Measurements from ENCODE around the gene DCAF10.
"Not testable (repeated sequence)": the region's sequence is repeated elsewhere in the genome, so short reads cannot be mapped to it uniquely, and the experiment has no call there.

- not testable (repeated sequence) for TF ChIP-seq CTCF, POLR2A (IDR thresholded peaks at IDR 0.05)
Observed at GRCh38 chr9:37825174-37825573, 24.6 kb downstream of the DCAF10 start.
